Activated CD4-positive, alpha-beta T cell treated with anti-CD3 and anti-CD28 coated beads for 36 hours (primary cell): ENCODE results near the gene MISP. TPM values are rescaled to one million over a fixed set of nuclear protein-coding genes. Genes with fewer than 3 reads are reported as not detected.

ENCODE experiments used
- ATAC-seq: fragments of 200-7000 bp; cut with Tn5 transposase; one replicate; pipeline ENCODE4 v1.10.0; 2021; ENCODE audit warnings: mild to moderate bottlenecking, moderate library complexity
- CTCF ChIA-PET: fragments of 350-600 bp; sonication (Branson Sonifier 250); formaldehyde crosslinking; loops from one replicate; lab custom pipeline; 2021; ENCODE audit warnings: antibody characterized with exemption; lab: Charles Lee
- POLR2A ChIA-PET: fragments of 350-600 bp; sonication (Branson Sonifier 250); formaldehyde crosslinking; loops from one replicate; lab custom pipeline; 2021; ENCODE audit warnings: antibody characterized with exemption, inconsistent platforms; lab: Charles Lee
- DNase-seq: peaks from one replicate; pipeline ENCODE4 v3.0.0-alpha.2; 2020
- H3K27ac Mint-ChIP-seq: one replicate; pipeline ENCODE4 v1.8.0; 2021; ENCODE audit warnings: mixed read lengths
- H3K27me3 Mint-ChIP-seq: one replicate; pipeline ENCODE4 v1.8.0; 2021; ENCODE audit warnings: mixed read lengths
- H3K36me3 Mint-ChIP-seq: one replicate; pipeline ENCODE4 v1.8.0; 2021; ENCODE audit warnings: low read depth, mixed read lengths
- H3K4me1 Mint-ChIP-seq: one replicate; pipeline ENCODE4 v1.8.0; 2021; ENCODE audit warnings: mixed read lengths
- H3K4me3 Mint-ChIP-seq: one replicate; pipeline ENCODE4 v1.8.0; 2021; ENCODE audit warnings: mild to moderate bottlenecking, moderate library complexity, mixed read lengths
- H3K9me3 Mint-ChIP-seq: one replicate; pipeline ENCODE4 v1.8.0; 2021; ENCODE audit warnings: low read depth, mixed read lengths
- intact Hi-C, 2 experiments: fragments of 100-400 bp; cut with DNase I in 1 of 2; cut with micrococcal nuclease in 1 of 2; formaldehyde crosslinking; loops; one replicate each; pipeline versions ENCODE4 v1.14.2 to v1.15.1; 2022 to 2024; cut with DNase I, micrococcal nuclease
- total RNA-seq, 2 experiments: library from RNA; stranded (reverse); gene quantifications; one replicate each; pipeline ENCODE4 v1.2.3, GENCODE V29; 2021

Gene MISP
- total RNA-seq, 2 experiments from 2014 or later: 0.07 TPM; not detected in 1

DNA sequence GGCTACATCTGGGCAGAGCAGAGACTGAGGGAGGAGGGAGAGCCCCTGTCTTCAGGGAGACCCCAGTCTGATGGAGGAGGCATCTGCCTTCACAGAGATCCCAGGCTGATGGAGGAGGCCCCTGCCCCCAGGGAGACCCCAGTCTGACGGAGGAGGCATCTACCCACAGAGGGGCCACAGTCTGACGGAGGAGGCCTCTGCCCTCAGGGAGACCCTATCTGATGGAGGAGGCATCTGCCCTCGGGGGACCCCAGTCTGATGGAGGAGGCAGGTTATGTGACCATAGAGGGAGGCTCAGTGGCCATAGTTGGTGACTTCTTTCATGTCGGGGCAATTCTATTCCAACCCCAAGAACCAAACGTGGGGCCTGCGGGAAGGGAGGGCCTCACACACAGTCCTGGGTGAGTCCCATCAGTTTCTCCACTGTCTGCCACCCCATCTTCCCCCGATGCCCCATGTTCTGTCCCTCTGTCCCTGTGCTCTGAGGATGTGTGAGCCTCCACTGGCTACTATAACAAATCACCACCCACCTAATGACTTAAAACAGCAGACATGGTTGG is 14.3 kb downstream of the MISP start:
- Mint-ChIP-seq H3K27me3 (no peaks in the 10 kb centered on the region), H3K4me3 (no peak overlapping the region), H3K27ac (no peak overlapping the region), H3K4me1 (peaks cover under 1% of the 10 kb centered on the region), H3K9me3 (no peaks in the 10 kb centered on the region), H3K36me3 (no peaks in the 10 kb centered on the region)
- intact Hi-C loops: no loop called here
- POLR2A ChIA-PET: no interaction called here
- DNase-seq: no peak
- CTCF ChIA-PET: no interaction called here
- no peak for ATAC-seq

DNA sequence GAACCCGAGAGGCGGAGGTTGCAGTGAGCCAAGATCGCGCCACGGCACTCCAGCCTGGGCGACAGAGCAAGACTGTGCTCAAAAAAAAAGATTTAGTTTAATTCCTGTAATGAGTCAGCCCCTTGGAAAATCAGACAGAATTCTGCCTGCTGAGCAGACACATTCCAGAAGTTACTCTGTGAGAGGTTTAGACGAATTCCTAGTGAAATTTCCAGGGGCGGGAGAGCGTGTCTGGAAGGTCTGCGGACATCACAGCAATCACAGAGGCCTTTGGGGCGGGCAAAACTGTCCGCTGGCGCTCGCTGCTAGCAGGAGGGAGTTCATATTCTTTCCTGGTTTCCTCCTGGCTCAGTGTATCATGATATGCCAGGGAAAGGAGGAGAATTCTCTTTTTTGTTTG is 17.5 kb downstream of the MISP start:
- DNase-seq (no peak), ATAC-seq (no peak)
- Mint-ChIP-seq H3K4me1 (peaks cover 2% of the 10 kb centered on the region), H3K9me3 (no peaks in the 10 kb centered on the region), H3K4me3 (no peak overlapping the region), H3K27ac (no peak overlapping the region), H3K27me3 (no peaks in the 10 kb centered on the region), H3K36me3 (no peaks in the 10 kb centered on the region)
- POLR2A ChIA-PET: no interaction called here
- intact Hi-C loops: no loop called here
- CTCF ChIA-PET: interaction anchor here (0.6 kb wide), 1 partner anchor 257 kb away, joined by 3 read pairs; no protein-coding TSS in a partner anchor

DNA sequence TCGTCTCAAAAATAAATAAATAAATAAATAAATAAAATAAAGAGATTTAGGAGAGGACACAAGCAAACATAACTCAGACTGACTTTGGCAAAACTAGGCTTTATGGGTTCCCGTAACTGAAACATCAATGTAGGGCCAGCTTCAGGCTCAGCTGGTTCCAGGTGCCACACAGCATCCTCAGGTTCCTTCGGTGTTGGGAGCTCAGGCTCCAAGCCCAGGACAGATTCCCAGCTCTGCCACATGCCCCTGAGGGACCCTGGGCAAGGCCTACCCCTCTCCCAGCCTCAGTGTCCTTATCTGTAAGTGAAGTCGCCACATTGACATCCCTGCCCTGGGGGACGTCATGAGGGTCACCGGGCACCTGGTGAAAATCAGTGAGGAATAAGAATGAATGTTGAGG is 18.7 kb downstream of the MISP start:
- no peak for DNase-seq
- peaks cover 2% of the 10 kb centered on the region for H3K4me1 Mint-ChIP-seq
- H3K27me3 Mint-ChIP-seq: no peaks in the 10 kb centered on the region
- H3K9me3 Mint-ChIP-seq: no peaks in the 10 kb centered on the region
- H3K4me3 Mint-ChIP-seq: no peak overlapping the region
- ChIA-PET POLR2A (no interaction called here), CTCF (interaction anchor here (0.6 to 1.0 kb wide), 3 partner anchors 215 to 259 kb away, joined by 3 to 5 read pairs (median 3); partner anchors contain the start of gene WDR18)
- no peak for ATAC-seq
- no peak overlapping the region for H3K27ac Mint-ChIP-seq
- no peaks in the 10 kb centered on the region for H3K36me3 Mint-ChIP-seq
- intact Hi-C loops: loop anchor here (1.0 to 10.0 kb wide), 9 partner anchors 27 to 232 kb away; partner anchors contain the start of genes CFD (in 1 of the 2), ELANE (in 1 of the 2), PRTN3 (in 1 of the 2) and PTBP1 (in 1 of the 2)

DNA sequence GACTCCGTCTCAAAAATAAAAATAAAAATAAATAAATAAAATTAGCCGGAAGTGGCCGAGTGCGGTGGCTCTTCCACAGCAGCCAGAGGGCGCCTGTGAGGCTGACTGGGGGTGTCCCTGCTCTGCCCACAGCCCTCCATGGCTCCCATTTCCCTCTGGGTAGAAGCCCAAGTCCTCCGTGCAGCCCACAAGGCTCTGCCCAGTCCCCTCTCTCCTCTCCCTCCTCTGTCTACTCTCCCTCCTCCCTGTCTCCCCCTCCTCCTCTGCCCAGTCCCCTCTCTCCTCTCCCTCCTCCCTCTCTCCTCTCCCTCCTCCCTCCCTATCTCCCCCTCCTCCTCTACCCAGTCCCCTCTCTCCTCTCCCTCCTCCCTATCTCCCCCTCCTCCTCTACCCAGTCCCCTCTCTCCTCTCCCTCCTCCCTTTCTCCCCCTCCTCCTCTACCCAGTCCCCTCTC is 20.4 kb downstream of the MISP start:
- Mint-ChIP-seq H3K36me3 (no peaks in the 10 kb centered on the region), H3K4me1 (peaks cover 2% of the 10 kb centered on the region), H3K9me3 (no peaks in the 10 kb centered on the region), H3K27me3 (no peaks in the 10 kb centered on the region), H3K27ac (no peak overlapping the region), H3K4me3 (no peak overlapping the region)
- POLR2A ChIA-PET: interaction anchor here (0.7 kb wide), 1 partner anchor 34 kb away, joined by 3 read pairs; no protein-coding TSS in a partner anchor
- intact Hi-C loops: loop anchor here (2.0 to 10.0 kb wide), 5 partner anchors 25 to 211 kb away; partner anchors contain the start of genes CFD (in 1 of the 2), ELANE (in 1 of the 2), PRTN3 (in 1 of the 2) and PTBP1 (in 1 of the 2)
- DNase-seq (peak; percentile 73), ATAC-seq (peak; percentile 76)
- CTCF ChIA-PET: interaction anchor here (1.2 kb wide), 2 partner anchors 46 to 68 kb away, joined by 3 to 4 read pairs; no protein-coding TSS in a partner anchor

DNA sequence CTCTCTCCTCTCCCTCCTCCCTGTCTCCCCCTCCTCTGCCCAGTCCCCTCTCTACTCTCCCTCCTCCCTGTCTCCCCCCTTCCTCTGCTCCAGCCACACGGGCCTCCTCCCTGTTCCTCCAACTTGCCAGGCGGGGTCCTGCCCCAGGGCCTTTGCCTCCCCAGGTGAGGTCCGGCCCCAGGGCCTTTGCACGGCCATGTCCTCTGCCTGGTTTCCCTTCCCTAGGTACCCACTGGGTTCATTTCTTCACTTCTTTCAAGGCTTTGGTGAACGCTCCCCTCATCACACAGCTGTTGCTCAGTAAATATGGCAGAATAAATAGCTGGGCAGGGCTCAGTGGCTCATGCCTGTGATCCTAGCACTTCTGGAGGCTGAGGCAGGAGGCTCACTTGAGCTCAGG is 21.2 kb downstream of the MISP start:
- Mint-ChIP-seq H3K27me3 (no peaks in the 10 kb centered on the region), H3K4me3 (no peak overlapping the region), H3K36me3 (no peaks in the 10 kb centered on the region), H3K9me3 (no peaks in the 10 kb centered on the region), H3K27ac (no peak overlapping the region), H3K4me1 (peaks cover 2% of the 10 kb centered on the region)
- ATAC-seq (no peak), DNase-seq (no peak)
- intact Hi-C loops: loop anchor here (5.0 to 10.0 kb wide), 3 partner anchors 70 to 210 kb away; partner anchors contain the start of genes CFD (in 1 of the 2), ELANE (in 1 of the 2), PRTN3 (in 1 of the 2) and WDR18 (in 1 of the 2)
- ChIA-PET POLR2A (no interaction called here), CTCF (interaction anchor here (0.6 to 1.0 kb wide), 2 partner anchors 8 to 152 kb away, joined by 3 read pairs; no protein-coding TSS in a partner anchor)

DNA sequence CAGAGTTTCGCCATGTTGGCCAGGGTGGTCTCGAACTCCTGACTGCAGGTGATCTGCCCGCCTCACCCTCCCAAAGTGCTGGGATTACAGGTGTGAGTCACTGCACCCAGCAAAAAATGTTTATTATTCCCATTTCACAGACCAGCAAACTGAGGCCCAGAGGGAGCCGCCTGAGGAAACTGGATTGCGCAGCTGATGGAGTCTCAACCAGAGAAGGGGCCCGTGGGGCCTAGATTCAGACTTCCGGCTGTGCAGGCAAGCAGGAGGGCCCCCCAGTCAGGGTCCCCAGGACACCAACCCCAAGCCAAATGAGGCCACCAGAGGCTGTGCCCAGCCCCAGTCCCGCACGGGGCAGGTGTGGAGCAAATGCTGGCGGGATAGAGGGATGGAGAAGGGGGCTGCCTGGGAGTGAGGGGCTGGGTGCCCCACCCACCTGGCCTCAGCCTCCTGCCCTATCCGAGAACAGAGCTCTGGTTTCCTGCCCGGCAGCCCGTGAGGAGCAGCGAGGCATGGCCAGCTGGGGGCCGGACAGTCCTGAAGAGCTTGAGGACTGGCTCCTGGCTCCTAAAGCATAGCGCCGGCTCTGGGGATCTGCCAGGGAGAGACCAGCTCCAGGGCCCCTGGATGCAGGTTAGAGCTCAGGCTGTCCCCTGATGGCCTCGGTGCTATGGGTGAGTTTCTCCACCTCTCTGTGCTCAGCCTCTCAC is 22.0 kb downstream of the MISP start:
- no peaks in the 10 kb centered on the region for H3K27me3 Mint-ChIP-seq
- POLR2A ChIA-PET: interaction anchor here (0.6 kb wide), 1 partner anchor 136 kb away, joined by 3 read pairs; no protein-coding TSS in a partner anchor
- no peaks in the 10 kb centered on the region for H3K36me3 Mint-ChIP-seq
- no peak overlapping the region for H3K27ac Mint-ChIP-seq
- intact Hi-C loops: loop anchor here (5.0 to 10.0 kb wide), 3 partner anchors 69 to 209 kb away; partner anchors contain the start of genes CFD (in 1 of the 2), ELANE (in 1 of the 2), PRTN3 (in 1 of the 2) and WDR18 (in 1 of the 2)
- H3K9me3 Mint-ChIP-seq: no peaks in the 10 kb centered on the region
- ATAC-seq (no peak), DNase-seq (no peak)
- H3K4me1 Mint-ChIP-seq: peaks cover 2% of the 10 kb centered on the region
- CTCF ChIA-PET: interaction anchor here (0.6 to 1.2 kb wide), 3 partner anchors 9 to 151 kb away, joined by 3 to 5 read pairs (median 3); no protein-coding TSS in a partner anchor
- no peak overlapping the region for H3K4me3 Mint-ChIP-seq

DNA sequence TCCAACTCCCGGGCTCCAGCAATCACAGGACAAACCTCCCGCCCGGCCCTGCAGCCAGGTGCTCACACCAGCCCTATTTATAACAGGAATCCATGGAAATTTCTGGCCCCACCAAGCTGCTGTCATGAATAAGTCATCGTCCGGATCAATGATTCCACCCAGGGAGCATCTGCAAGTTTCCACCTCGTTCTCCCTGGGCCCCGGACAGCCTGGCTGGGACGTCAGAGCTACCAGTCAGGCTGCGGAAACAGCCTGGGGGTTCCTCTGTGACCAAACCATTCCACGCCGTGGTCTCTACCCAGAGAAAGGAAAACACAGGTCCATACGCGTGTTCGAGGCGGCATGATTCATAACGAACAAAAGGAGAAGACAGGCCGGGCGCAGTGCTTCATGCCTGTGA is 25.6 kb downstream of the MISP start:
- intact Hi-C loops: loop anchor here in 1 of 2 experiments (10.0 kb wide), 1 partner anchor 78 kb away; the partner anchor contains the start of genes CFD and ELANE
- peaks cover 2% of the 10 kb centered on the region for H3K27me3 Mint-ChIP-seq
- H3K9me3 Mint-ChIP-seq: no peaks in the 10 kb centered on the region
- ATAC-seq (no peak), DNase-seq (no peak)
- no peaks in the 10 kb centered on the region for H3K4me1 Mint-ChIP-seq
- ChIA-PET CTCF (no interaction called here), POLR2A (no interaction called here)
- no peak overlapping the region for H3K27ac Mint-ChIP-seq
- H3K4me3 Mint-ChIP-seq: no peak overlapping the region
- no peaks in the 10 kb centered on the region for H3K36me3 Mint-ChIP-seq

DNA sequence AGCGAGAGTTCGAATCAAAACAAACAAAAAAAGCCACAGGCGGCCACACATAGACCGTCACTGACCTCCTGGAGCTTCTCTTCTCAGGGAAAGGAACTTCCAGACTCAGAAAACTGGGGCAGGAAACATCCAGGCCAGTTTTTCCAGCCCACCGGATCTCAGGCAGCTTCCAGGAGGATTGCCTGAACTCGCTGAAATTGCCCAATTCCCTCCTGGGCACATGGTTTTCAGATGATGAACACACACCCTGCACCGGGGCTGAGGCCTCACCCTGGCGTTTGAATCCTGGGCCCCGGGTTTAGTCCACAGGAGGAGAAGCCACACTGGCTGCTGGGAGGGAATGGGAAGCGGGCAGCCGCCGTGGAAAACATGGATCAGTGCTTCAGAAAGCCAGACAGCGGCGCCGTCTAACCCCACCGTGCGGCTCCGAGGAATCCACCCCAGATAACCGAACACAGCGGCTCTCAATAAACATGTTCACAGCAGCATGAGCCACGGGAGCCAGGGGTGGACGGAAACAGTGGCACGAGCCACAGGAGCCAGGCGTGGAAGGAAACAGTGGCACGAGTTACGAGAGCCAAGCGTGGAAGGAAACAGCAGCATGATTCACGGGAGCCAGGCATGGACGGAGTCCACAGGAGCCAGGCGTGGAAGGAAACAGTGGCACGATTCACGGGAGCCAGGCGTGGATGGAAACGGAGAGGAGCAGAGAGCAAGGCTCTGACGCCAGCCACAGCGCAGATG is 28.2 kb downstream of the MISP start:
- POLR2A ChIA-PET: no interaction called here
- Mint-ChIP-seq H3K4me1 (no peaks in the 10 kb centered on the region), H3K27ac (no peak overlapping the region), H3K27me3 (peaks cover 2% of the 10 kb centered on the region), H3K9me3 (no peaks in the 10 kb centered on the region), H3K36me3 (no peaks in the 10 kb centered on the region), H3K4me3 (no peak overlapping the region)
- DNase-seq (no peak), ATAC-seq (no peak)
- intact Hi-C loops: loop anchor here in 1 of 2 experiments (10.0 kb wide), 1 partner anchor 76 kb away; the partner anchor contains the start of genes CFD and ELANE
- CTCF ChIA-PET: no interaction called here

DNA sequence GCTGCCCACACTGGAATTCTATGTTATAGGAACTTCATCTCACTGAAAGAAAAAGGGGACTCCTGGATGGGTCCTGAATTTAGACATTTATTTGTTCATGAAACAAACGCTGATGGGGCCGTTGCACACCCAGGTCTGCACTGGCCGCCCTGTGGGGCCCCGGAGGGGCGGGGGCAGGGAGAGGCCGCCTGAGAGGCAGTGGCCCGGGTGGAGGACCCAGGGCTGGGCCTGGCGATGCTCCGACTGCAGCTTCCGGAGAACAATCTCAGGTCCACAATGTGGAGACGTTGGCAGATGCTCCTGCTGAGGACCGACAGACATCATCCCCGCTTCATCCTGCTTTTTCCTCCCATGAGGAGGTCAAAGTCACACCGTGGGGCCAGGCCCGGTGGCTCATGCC is 30.0 kb downstream of the MISP start:
- no peaks in the 10 kb centered on the region for H3K36me3 Mint-ChIP-seq
- no peaks in the 10 kb centered on the region for H3K9me3 Mint-ChIP-seq
- no peak for ATAC-seq
- no peaks in the 10 kb centered on the region for H3K4me1 Mint-ChIP-seq
- DNase-seq: no peak
- CTCF ChIA-PET: no interaction called here
- H3K27me3 Mint-ChIP-seq: peaks cover 2% of the 10 kb centered on the region
- no peak overlapping the region for H3K27ac Mint-ChIP-seq
- no peak overlapping the region for H3K4me3 Mint-ChIP-seq
- intact Hi-C loops: no loop called here
- POLR2A ChIA-PET: no interaction called here

DNA sequence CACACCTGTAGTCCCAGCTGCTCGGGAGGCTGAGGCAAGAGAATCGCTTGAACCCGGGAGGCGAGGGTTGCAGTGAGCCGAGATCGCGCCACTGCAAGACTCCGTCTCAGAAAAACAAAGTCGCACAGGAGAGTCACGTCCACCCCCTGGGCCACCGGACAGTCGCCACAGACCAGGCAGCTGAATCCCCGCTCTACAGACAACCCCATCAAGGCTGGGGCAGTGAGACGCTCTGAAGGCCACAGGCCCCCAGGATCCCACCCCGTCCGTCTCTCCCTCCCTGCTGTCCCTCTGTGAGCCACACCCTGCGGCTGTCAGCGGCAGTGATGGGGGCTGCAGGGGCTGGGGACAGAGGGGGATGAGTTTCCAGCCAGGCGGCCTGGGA is 30.9 kb downstream of the MISP start:
- H3K4me3 Mint-ChIP-seq: no peak overlapping the region
- no peak overlapping the region for H3K27ac Mint-ChIP-seq
- POLR2A ChIA-PET: no interaction called here
- DNase-seq (no peak), ATAC-seq (no peak)
- intact Hi-C loops: no loop called here
- no peaks in the 10 kb centered on the region for H3K4me1 Mint-ChIP-seq
- H3K36me3 Mint-ChIP-seq: no peaks in the 10 kb centered on the region
- no peaks in the 10 kb centered on the region for H3K9me3 Mint-ChIP-seq
- H3K27me3 Mint-ChIP-seq: peaks cover 2% of the 10 kb centered on the region
- CTCF ChIA-PET: no interaction called here
